GM21367 (cell line): ENCODE data around the gene HSPBP1.

Experiments
- ATAC-seq: cut with Tn5 transposase; IDR thresholded peaks from one replicate; pipeline ENCODE4 v1.9.1; 2021; ENCODE audit not compliant: unreplicated experiment

Gene HSPBP1

GRCh38 chr19:55305491-55305890, 25.6 kb upstream of the HSPBP1 start:
- no peak for ATAC-seq

- no peak for ATAC-seq
Measured at GRCh38 chr19:55304980-55305379, 25.1 kb upstream of the HSPBP1 start.

GRCh38 chr19:55304279-55304978, 24.5 kb upstream of the HSPBP1 start:
- no peak for ATAC-seq

- no peak for ATAC-seq
Measured at GRCh38 chr19:55303477-55303876, 23.6 kb upstream of the HSPBP1 start.

- no peak for ATAC-seq
Measured at GRCh38 chr19:55302318-55302703, 22.4 kb upstream of the HSPBP1 start.

GRCh38 chr19:55301459-55302317, 21.8 kb upstream of the HSPBP1 start:
- no peak for ATAC-seq

- no peak for ATAC-seq
Measured at GRCh38 chr19:55300886-55301458, 21.1 kb upstream of the HSPBP1 start.

GRCh38 chr19:55299991-55300390, 20.1 kb upstream of the HSPBP1 start:
- no peak for ATAC-seq

- ATAC-seq: no peak
Measured at GRCh38 chr19:55297267-55297666, 17.4 kb upstream of the HSPBP1 start.

GRCh38 chr19:55289117-55289796, 9.3 kb upstream of the HSPBP1 start:
- no peak for ATAC-seq

- ATAC-seq: no peak
Measured at GRCh38 chr19:55287361-55288079, 7.6 kb upstream of the HSPBP1 start.

- ATAC-seq: no peak
Measured at GRCh38 chr19:55285229-55285890, 5.5 kb upstream of the HSPBP1 start.

- no peak for ATAC-seq
Measured at GRCh38 chr19:55284405-55285058, 4.6 kb upstream of the HSPBP1 start.

- ATAC-seq: no peak
Measured at GRCh38 chr19:55283548-55284377, 3.9 kb upstream of the HSPBP1 start, which contains the start of gene BRSK1. BRSK1 (plus strand) TSS chr19:55283997; CDS start chr19:55284443, 446 bp downstream.

GRCh38 chr19:55279340-55279739, 570 bp downstream of the HSPBP1 start:
- ATAC-seq: no peak

GRCh38 chr19:55278391-55279135, 1.3 kb downstream of the HSPBP1 start:
- no peak for ATAC-seq

GRCh38 chr19:55277494-55277893, 2.4 kb downstream of the HSPBP1 start:
- no peak for ATAC-seq
